SK-N-MC (cell line): ENCODE measurements around the gene DNAJB11.

Experiments
- EZH2 ChIP-seq: fragments of 200-600 bp; sonication (generic); IDR thresholded peaks from one replicate; pipeline ENCODE4 v1.6.1; 2017; ENCODE audit warnings: antibody characterized with exemption
- POLR2AphosphoS5 ChIP-seq: IDR thresholded peaks from 2 replicates; pipeline ENCODE4 v1.6.1; 2012; ENCODE audit warnings: mild to moderate bottlenecking, low read depth, low read length, borderline replicate concordance

- TF ChIP-seq POLR2AphosphoS5 (peak; percentile 95), EZH2 (no peak)
Measured at GRCh38 chr3:186567072-186567921, 3.2 kb upstream of the DNAJB11 start, which contains the start of gene TBCCD1.
